ENCODE results near the gene NR2C2. TPM values are rescaled to one million over a fixed set of nuclear protein-coding genes. Genes with fewer than 3 reads are reported as not detected.

Gene NR2C2
- total and polyA plus RNA-seq, 9 of the 15 experiments (the other 6 are each of a cell fraction or from before 2014, with no cell fraction given): 6.1 to 33.0 (median 14.6) TPM

DNA sequence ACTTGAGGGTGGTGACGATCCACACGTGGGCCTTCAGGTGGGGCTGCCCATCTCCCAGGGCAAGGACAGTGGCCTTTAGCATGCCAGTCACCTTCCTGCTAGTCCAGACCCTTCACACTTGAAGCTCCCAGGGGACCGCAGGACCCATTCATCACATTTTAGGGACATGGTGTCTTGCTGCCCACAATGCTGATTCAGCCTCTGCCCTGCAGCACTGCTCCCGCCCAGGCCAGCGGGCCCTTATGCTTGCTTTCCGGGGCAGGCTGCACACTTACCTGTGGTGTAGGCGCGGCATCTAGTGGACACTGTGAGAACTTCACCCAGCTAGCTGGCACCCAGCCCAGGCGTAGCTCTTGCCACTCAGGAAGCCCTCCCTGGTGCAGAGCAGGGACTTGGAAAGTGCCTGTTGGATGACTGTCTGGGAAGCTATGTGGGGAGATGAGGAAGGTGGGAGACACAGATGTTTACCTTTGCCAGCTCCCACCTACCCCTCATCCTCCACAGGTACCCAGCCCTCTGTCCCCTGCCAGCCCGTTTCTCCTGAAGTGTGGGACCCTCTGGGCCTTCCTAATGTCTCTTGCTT lies 26.3 kb upstream of the NR2C2 start (continued):
- TF ChIP-seq TRIM25 (IDR thresholded peaks at IDR 0.05; ENCODE audit: borderline replicate concordance) (no peak), ARID2 (IDR thresholded peaks at IDR 0.05) (peak; percentile 55; the same call in 1 of the 2 replicates), RAD21 (CRISPR knock-in tag; conservative IDR thresholded peaks at IDR 0.05 in 1 of 2, IDR thresholded peaks at IDR 0.05 in 1 of 2) (peak; percentile 97 to 98), SP1 (CRISPR knock-in tag; IDR thresholded peaks at IDR 0.05) (peak; percentile 69), REST (IDR thresholded peaks at IDR 0.05; ENCODE audit: borderline replicate concordance) (peak; percentile 86), REST (CRISPR knock-in tag; IDR thresholded peaks at IDR 0.05; ENCODE audit: low read depth) (no peak), ETV1 (tag; conservative IDR thresholded peaks at IDR 0.05; ENCODE audit: low read depth) (0 out of 2 replicates have a peak, but pooled peaks have one; percentile 6), BDP1 (IDR thresholded peaks at IDR 0.05; ENCODE audit: insufficient read depth, insufficient read length) (no peak), JUND (IDR thresholded peaks at IDR 0.05; ENCODE audit: borderline replicate concordance, low read depth, low read length) (0 out of 2 replicates have a peak, but pooled peaks have one; percentile 46), JUND (tag; IDR thresholded peaks at IDR 0.05; ENCODE audit: borderline replicate concordance, low read depth, low read length) (no peak; the same call in 2 of the 3 replicates), SRF (CRISPR knock-in tag; IDR thresholded peaks at IDR 0.05) (0 out of 4 replicates have a peak, but pooled peaks of 1 of the 2 experiments have one; percentile 46), HDGF (IDR thresholded peaks at IDR 0.05) (no peak), HDAC2 (IDR thresholded peaks at IDR 0.05) (no peak)
- TF ChIP-seq, protein P1, sequence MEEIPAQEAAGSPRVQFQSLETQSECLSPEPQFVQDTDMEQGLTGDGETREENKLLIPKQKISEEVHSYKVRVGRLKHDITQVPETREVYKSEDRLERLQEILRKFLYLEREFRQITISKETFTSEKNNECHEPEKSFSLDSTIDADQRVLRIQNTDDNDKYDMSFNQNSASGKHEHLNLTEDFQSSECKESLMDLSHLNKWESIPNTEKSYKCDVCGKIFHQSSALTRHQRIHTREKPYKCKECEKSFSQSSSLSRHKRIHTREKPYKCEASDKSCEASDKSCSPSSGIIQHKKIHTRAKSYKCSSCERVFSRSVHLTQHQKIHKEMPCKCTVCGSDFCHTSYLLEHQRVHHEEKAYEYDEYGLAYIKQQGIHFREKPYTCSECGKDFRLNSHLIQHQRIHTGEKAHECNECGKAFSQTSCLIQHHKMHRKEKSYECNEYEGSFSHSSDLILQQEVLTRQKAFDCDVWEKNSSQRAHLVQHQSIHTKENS (CRISPR knock-in tag; IDR thresholded peaks at IDR 0.05): no peak
- TF ChIP-seq, protein P2, sequence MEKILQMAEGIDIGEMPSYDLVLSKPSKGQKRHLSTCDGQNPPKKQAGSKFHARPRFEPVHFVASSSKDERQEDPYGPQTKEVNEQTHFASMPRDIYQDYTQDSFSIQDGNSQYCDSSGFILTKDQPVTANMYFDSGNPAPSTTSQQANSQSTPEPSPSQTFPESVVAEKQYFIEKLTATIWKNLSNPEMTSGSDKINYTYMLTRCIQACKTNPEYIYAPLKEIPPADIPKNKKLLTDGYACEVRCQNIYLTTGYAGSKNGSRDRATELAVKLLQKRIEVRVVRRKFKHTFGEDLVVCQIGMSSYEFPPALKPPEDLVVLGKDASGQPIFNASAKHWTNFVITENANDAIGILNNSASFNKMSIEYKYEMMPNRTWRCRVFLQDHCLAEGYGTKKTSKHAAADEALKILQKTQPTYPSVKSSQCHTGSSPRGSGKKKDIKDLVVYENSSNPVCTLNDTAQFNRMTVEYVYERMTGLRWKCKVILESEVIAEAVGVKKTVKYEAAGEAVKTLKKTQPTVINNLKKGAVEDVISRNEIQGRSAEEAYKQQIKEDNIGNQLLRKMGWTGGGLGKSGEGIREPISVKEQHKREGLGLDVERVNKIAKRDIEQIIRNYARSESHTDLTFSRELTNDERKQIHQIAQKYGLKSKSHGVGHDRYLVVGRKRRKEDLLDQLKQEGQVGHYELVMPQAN (IDR thresholded peaks at IDR 0.05; ENCODE audit: borderline replicate concordance): no peak
